ENCODE measurements around the gene CDCP2. TPM values are rescaled to one million over a fixed set of nuclear protein-coding genes. Genes with fewer than 3 reads are reported as not detected.
"Not testable (repeated sequence)": the region's sequence is repeated elsewhere in the genome, so short reads cannot be mapped to it uniquely, and the experiment has no call there.

CDCP2 gene
- polyA plus RNA-seq, 1 donor = 0.08 TPM

GRCh38 chr1:54168206-54168965 lies 15.6 kb upstream of the CDCP2 start:
- DNase-seq = no peak

GRCh38 chr1:54167422-54168139 lies 14.8 kb upstream of the CDCP2 start:
- no peak for DNase-seq

- DNase-seq = not testable (repeated sequence)
Measured at GRCh38 chr1:54166357-54166756, 13.6 kb upstream of the CDCP2 start.

DNA sequence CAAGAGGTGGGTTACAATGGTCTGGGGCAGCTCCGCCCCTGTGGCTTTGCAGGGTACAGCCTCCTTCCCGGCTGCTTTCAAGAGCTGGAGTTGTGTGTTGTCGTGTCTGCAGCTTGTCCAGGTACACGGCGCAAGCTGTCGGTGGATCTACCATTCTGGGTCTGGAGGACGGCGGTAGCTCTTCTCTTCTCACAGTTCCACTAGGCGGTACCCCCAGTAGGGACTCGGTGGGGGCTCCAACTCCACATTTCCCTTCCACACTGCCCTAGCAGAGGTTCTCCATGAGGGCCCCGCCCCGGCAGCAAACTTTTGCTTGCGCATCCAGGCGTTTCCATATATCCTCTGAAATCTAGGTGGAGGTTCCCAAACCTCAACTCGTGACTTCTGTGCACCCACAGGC lies 12.3 kb upstream of the CDCP2 start:
- no peak for DNase-seq

GRCh38 chr1:54163573-54163972 lies 10.8 kb upstream of the CDCP2 start:
- DNase-seq = no peak

- DNase-seq = no peak
Measured at GRCh38 chr1:54163051-54163450, 10.3 kb upstream of the CDCP2 start.

GRCh38 chr1:54161495-54162168 lies 8.8 kb upstream of the CDCP2 start:
- no peak for DNase-seq

DNA sequence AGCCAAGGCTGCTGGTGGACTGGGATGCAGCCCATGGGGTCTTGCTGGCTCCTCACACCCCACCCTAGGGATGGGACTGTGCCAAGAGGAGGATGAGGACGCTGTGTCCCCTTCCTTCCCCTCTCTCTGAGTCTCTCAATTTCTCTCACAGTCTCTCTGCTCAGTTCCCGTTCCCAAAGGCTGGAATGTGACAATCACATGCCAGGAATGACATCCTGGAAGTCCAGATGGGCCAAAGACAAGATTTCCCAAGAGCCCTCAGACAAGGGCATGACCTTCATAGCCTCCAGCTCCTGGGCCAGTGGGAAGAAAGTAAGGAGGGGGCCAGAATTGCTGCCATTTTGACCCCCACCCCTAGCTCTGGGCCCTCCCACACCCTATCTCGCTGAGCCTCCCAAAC lies 7.6 kb upstream of the CDCP2 start:
- DNase-seq = no peak

DNA sequence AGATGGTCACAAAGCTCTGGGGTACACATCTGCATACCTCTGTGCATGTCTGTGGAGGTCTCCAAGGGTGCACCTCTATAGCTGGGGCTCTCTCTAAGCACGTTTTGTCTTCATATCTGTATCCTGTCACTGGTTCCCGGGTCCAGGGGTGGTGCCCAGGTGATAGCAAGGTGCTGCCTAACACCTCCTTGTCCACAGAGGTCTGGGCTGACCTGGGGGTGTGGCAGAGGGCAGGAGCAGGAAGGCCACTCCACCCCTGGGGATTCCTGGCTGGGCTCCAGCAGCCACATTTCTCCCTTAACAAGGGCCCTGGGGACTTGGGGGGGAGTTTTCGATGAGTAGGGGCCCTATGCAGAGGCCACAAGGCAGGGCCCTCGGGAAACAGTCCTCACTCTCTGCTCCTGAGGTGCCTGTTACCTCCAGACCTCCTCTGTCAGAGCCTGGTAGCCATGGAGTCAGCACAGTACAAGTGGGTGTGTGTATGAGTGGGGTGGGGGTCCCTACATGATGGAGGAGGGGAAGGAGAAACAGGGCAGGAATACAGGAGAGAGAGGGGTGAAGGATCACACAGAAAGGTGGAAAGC lies 7.0 kb upstream of the CDCP2 start:
- DNase-seq = no peak

- no peak for DNase-seq
Measured at GRCh38 chr1:54158071-54158470, 5.3 kb upstream of the CDCP2 start.

- DNase-seq = no peak
Measured at GRCh38 chr1:54157401-54157800, 4.6 kb upstream of the CDCP2 start.

GRCh38 chr1:54156986-54157385 lies 4.2 kb upstream of the CDCP2 start:
- DNase-seq = no peak

DNA sequence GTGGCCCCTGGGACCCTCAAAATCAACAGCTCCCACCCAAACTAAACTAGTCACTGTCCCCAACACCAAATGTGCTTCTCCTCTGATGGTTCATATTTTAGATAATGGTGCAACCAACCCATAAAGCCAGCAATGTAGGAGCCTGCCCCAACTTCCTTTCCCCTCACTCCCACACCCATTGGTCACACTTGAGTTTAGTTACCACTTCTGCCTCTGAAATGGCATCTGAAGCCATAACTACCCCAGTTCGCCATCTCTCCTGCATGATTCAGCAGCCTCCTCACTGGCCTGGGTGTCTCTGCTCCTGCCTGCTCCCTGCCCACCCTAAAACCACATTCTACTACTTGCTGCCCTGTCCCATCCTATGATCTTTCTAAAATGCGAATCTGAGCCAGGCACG lies 3.4 kb upstream of the CDCP2 start:
- no peak for DNase-seq

DNA sequence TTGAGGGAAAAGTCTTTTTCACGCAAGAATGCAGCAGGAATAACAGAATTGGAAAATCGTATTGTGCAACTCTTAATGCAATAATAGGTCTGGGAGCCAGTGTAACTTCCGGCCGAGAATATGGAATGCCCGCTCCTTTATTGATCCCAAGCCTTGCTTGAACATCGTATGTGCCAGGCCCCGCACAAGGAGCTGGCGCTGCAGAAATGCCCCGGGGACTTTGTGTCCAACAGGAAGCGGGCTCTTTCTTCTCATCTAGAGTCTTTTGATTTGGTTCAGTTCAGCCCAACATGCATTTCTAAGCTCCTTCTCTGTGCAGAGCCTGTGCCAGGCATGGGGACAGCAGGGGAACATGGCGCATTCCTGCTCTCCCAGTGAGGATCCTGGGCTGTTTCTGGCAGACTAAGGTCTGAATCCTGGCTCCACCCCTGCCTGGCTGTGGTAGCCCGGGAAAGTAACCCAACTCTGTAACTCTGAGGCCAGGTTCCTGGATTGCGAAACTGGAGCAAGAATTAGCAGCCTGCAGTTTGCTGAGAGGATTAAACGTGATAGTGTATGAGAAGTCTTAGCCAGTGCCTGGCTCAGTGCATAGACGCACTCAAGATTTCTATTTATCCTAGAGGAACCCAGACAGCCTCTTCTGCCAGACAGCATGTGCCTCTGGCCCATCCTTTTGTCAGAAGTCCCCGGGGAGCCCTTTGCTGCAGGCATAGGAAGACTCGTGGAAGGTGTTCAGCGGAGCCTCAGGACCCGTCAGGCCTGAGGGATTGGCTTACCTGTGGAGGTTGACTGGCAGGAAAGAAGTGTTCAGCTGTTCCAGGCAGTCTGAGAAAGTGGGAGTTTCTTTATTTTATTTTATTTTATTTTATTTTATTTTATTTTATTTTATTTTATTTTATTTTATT lies 987 bp upstream of the CDCP2 start:
- DNase-seq = no peak

DNA sequence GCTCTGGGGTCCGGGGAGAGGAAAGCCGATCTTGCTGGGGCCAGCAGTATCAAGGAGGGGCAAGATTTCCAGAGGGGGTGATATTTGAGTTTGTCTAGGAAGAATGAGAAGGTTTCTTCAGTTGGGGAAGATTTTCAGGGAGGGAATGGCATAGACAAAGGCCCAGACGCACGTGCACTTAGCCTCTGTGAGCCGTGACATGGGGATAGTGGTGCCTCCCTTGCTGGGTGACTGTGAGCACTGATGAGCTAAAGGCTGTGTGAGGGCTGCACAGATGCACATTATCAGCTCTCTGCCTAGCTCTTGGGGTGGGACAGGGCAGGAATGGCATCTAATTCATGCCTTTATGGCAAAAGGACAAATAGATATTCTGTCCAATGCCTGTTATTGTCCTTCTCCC lies 1.8 kb downstream of the CDCP2 start:
- DNase-seq = no peak

DNA sequence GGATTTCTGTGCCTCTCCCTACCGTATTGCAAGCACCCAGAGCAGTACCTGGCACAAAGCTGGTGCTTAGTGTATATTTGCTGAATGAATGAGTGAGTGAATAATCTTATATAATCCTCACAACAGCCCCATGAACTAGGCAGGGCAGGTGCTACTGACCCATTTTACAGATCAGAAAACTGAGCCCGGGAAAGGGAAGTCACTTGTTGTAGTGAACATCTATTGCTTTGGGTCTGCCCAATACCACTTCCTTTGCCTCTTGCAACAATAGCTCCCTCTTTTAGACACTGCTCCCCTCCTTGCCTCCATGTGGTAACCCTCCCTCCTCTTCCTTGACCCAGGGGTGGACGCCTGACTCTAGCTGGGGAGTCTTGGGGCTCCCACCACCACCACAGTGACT lies 3.1 kb downstream of the CDCP2 start:
- DNase-seq = no peak

- DNase-seq = no peak
Measured at GRCh38 chr1:54144366-54144765, 8.4 kb downstream of the CDCP2 start.

- DNase-seq = no peak
Measured at GRCh38 chr1:54142146-54142900, 10.5 kb downstream of the CDCP2 start.

GRCh38 chr1:54139711-54140110 lies 13.1 kb downstream of the CDCP2 start:
- no peak for DNase-seq

DNA sequence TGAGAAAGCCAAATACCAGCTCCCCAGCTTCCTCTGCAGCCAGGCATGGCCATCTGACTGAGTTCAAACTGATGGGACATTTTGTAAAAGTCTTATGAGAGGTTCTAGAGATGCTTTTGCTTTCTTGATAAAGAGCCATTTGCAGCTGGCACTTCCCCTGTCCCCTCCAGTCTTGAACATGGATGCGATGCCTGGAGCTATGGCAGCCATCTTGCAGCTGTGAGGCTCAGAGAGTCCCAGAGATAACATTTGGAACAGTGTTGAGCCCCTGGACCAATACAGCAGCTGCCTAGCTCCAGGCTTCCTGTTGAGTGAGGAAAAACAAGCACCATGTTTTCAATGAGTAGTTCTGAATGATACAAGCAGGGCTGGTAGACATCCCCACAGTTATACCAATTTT lies 13.8 kb downstream of the CDCP2 start:
- DNase-seq = no peak

DNA sequence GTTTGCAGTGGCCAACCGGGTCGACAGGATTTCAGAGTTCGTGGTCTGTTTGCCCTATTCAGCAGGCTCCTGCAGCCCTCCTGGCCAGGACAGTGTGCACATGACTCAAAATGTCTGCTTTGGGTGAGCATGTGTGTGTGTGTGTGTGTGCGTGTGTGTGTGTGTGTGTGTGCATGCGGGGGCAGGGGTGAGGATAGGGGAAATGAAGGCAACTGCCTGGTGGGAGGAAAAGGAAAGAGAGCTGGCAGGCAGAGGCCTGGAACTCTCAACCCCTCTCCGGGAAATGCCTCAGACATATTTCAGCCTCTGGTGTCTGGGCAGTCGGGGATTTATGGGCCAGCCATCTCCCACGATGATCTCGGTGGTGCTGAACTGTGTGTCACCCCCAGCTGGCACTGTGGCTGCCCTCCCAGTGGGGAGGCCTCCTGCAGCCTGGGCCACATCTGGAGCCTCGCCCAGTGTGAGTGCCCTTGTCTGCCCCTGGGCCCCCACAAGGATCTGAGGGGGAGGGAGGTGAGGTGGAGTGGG lies 15.2 kb downstream of the CDCP2 start:
- no peak for DNase-seq

Measured in left kidney (tissue), 2 donors.